DMS114 treated with DMSO at 0.1 percent for 48 hours (cell line): ENCODE data around the gene MCTP2.

Experiments used
- DNase-seq: peaks from one replicate; lab custom pipeline; 2025; ENCODE audit not compliant: unreplicated experiment; lab: John Stamatoyannopoulos, UW

Gene MCTP2

DNA sequence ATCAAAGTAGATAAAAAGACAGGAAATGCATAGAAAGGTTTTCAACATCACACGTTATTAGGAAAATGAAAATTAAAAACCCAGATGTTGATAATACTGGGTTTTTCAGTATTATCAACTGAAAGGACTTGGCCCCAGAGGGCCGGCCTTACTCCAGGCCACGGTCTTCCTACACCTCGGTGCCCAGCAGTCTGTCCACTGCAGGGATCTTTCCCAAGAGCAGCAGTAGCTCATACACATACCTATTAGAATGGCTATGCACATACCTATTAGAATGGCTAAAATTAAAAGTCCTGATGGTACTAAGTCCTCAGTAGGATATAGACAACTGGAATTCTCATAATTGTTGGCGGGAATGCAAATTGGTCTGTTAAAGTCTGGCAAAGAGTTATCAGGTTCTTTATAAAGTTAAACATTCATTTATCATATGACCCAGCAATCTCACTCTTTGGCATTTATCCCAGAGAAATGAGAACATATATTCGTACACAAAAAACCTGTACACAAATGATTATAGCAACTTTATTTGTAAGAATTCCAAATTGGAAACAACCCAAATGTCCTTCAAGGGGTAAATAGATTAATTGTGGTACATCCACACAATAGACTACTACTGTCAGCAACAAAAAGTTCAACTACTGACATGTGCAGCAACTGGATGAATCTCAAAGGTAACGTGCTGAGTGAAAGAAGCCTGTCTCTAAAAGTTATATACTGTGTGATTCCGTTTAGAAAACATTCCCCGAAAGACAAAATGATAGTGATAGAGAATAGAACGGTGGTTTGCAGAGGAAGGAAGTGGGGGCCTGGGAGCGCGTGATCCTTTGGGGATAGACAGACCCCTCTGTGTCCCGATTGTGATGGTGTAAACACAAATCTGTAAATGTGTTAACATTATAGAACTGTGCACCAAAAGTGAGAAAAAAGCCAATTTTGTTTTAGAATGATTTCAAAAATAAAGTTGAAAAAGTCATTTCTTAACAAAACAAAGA is 62.3 kb downstream of the MCTP2 start:
- DNase-seq: no peak

DNA sequence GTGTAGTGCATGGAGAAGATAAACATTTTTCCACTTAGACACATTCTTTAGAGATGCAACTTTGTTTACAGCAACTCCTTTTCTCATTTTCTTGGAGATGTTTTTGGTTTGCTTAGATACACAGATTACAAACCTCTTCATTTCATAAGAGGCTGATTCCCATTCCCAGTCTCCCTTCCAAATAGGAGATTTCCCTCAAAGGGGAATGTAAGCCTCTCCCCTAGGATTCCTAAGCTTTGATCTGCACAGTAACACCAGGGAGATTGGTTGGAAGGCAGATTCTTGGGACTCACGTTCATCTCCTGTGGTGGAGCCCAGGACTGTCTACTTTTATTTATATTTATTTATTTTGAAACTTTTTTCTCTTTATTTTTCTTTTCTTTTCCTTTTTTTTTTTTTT is 63.2 kb downstream of the MCTP2 start:
- no peak for DNase-seq

DNA sequence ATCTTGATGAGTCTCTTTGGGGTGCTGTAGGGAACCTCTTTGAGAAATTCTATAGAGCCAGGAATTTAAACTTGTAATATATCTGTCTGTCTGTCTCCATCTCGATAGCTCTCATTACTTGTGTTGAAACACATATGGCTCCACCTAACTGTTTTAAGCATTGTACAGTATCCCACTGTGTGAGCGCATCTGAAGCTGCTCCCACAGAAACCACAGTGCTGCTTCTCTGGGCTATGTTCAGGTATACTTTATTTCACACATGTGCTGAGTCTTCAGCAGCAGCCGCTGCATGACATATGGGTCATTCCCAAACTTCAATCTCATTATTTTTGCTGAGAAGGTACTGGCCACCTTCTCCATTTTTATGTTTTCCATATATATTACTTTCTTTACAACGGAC is 63.9 kb downstream of the MCTP2 start:
- no peak for DNase-seq

DNA sequence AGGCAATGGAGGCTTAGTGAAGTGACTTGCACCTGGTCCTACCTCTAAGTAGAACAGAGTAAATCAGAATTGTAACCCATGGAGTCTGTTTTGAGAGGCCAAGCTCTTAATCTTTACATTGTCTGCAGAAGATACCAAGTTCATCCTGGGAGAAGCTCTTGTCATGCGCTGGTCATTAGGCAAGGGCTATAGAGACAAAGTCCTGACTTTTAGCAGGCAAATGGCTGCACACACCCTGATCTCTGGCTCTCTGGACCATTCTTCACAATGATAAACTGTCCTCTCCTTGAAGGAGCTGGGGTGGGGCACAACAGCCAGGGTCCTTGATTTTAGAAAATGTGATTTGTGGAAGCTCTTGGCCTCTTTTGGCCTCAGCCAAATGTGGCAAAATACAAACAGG is 65.4 kb downstream of the MCTP2 start:
- no peak for DNase-seq

DNA sequence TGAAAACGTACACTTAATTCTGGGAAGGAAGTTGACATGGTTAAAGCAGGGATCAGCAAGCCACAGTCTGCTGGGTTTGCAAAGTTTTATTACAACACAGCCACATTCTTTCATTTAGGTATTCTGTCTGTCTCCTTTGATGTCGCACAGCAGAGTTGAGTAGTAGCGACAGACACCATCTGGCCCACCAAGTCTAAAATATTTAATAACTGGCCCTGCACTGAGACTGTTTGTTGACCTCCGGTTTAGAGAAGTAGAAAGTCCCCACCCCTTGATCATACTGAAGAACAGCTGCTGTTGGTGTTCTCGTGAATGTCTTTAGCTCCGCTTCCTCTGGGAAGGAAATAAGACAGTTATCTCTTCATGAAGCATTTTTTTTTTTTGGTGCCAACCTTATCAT is 66.2 kb downstream of the MCTP2 start:
- DNase-seq: no peak

DNA sequence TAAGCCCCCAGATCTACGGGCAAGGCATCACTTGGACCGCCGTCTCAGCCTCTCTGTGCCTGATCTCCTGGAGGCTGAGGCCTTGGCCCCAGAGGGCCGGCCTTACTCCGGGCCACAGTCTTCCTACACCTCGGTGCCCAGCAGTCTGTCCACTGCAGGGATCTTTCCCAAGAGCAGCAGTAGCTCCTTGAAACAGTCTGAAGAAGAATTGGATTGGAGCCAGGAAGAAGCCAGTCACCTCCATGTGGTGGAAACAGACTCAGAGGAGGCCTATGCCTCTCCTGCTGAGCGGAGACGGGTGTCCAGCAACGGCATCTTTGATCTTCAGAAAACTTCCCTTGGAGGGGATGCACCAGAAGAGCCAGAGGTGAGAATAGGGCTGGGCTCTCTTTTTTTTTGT is 67.0 kb downstream of the MCTP2 start:
- DNase-seq: no peak

DNA sequence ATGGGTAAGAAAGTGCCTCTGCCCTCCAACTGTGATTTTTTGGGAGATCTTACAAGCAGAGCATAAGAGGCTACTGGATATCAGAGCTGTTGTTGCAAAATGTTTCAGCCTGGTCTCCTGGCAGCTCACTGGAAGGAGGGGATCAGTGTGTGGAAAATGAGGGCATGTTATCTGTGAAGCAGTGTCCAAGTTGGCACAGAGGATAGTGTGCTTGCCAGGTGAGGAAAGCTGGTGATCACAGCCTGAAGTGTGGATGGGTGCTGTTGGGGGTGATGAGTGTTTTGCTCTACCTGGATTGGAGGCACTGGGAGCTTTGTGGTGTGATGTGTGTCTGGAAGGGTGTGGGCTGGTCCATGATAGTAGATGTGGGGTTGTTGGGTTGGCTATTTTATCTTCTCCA is 69.3 kb downstream of the MCTP2 start:
- DNase-seq: no peak

DNA sequence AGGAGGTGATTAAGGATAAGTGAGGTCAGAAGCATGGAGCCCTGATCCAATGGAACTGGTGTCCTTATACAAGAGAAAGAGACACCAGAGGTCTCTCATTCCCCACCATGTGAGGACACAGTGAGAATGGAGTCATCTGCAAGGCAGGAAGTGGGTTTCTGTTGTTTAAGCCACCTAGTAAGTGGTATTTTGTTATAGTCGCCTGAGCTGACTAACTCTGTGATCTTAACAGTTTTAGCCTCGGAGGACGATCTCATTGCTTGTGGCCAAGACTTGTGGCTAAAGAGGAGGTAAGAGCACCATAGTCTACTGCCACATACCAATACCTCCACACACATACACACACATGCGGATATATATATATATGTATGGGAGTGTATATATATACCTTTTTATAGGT is 73.8 kb downstream of the MCTP2 start:
- DNase-seq: no peak

DNA sequence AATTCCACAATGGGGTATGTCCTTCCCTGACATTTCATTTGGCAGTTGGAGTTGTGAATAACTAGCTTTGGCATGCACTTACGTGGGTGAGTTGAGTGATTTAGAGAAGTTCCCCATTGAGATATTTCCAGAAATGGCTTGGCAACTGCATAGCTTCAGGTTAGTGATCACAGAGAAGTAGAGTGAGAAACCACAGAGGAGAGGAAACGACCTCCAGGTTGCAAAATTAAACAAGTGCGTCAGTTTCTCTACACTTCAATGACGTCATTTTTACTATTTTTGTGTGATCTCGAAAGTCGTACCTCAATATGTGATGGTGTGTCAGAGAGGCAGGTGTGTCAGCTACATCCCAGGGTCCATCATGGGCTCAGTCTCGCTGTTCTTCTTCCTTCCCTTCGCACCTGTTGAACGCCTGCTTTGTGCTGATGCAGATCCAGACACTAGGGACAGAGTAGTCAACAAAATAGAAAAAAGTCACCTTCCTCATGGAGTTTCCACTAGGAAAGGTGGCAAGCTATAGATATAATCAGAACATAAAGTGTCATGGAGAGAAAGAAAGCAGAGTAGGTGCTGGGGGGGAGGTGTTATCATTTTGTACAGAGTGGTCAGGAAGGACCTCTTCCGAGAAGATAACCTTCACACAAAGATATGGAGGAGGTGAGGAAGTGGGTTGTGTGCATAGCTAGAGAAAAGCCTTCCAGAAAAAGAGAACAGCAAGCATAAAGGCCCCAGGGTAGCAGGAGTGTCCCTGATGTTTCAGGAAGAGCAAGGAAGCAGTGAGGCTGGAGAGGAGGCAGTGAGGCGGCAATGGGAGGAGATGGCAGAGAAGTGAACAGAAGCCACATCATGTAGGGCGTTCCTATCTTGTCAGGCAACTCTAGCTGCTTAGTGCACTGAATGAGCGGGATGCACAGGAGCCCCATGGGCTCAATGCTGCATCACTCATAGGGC is 75.6 kb downstream of the MCTP2 start:
- no peak for DNase-seq

DNA sequence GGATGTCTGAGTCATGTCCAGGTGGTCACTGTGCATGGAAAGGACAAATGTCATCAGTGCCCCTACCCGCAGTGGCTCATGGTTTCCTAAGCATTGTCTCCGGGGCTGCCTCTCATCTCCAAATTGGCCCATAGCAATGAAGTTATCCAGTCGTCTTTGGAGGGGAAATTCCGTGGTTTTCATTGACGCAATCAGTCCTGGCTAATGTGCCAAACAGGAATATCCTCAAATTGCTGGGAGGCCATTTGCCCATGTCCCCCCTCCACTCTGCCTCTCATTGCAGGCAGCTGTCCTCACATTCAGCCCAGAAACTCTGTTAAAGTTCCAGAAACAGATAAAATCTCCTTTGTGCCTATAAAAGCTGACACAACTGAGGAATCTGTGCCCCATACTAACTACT is 81.6 kb downstream of the MCTP2 start:
- DNase-seq: no peak

DNA sequence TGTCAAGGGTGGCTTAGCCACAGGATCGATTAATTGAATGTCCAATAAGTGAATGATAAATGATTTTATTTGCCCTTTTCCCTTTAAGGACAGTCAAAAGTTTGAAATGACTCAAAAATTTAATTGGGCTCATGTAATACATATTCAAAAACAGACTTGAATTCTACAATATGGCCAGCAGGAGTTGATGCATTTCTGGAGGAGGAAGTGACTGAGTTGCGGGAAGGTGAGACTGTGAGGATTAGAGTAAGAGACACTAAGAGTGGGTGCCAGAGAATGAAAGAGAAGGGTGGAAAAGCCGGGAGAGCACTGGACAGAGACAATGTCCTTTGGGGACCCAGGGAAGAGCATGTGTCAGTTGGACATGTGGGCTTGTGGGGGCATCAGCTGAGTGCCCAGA is 83.3 kb downstream of the MCTP2 start:
- DNase-seq: no peak

DNA sequence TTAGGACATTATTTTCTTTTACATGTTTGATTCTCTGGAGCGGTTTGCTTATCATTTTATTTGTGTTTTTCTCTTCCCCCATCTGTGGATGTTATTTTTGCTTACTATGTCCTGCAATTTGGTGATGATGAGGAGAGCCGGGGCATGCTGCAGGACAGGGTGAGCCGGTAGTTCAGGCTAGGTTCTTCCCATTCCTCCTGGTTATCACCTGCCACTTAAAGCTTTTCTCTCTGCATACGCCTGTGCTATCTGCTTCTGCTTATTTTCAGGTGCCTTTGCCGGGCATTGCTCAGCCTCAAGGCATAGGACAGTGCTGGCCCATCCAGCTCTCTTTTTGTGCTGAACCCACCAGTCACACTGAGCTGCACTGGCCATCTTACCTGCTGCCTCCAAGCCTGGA is 85.8 kb downstream of the MCTP2 start:
- no peak for DNase-seq

DNA sequence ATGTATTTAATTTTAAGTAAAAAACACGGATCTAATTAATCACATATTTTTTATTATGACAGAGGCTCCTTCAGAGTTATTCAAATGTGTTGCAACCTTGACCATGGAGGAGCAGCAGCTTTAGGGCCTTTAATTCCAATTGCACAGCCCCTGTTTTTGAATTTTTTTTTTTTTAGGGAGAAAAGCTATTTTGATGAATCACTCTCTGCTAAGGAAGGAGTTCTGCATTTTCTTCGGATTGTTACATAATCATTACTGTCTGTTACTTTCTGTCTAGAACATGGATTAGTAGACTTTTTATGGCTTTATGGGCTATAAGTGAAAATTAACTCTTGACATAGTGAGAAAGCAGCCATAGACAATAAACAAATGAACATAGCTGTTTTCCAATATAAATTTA is 90.8 kb downstream of the MCTP2 start:
- no peak for DNase-seq

DNA sequence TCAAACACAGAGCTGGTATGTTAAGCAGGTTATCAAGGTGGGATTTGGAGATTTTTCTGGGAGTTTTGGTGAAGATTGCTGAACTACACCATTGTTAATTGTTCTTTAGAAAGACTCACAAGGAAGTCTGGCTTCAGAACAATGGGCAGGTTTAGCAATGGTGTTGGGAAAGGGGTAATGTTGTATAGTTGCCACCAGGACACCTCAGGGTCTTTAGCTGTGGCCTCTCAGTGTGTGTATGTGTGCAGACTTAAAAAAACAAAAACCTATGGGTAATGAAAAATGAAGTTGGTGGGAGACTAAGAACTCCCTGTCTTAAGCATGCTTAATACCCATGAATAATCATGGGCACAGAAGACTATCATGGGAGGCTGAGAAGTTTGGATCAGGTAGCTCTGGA is 91.7 kb downstream of the MCTP2 start:
- DNase-seq: no peak

DNA sequence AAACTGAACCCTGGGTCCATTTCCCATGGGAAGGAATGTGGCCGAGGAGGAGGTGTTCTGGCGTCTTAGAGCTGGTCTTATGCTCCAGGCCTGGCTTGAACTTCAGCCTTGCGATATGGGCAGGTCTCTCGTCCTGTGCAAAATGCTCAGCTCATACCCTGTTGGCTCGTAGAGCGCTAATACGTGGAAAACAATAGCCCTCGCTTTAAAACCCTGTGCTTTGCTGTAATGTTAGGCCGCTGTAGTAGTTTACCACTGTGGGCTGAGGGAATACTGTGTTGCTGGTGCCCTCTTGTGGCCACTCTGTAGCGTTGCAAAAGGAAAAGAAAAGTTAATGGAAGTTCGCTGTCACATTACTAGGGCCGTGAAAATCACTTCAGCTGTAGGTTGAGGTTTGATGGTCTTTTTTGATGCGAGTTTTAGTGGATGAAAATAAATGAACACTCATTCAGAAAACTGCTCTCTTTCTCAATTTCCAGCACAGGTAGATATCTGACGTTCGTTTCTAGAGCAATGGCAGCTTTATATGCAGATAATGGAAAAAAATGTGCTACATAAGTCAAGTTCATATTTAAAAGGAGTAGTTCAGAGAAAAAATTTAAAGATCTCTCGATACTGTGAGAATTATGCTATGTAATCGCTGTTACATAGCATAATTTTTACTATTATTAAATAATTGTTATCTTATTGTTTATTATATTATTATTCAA is 92.9 kb downstream of the MCTP2 start:
- peak; percentile 87 for DNase-seq

DNA sequence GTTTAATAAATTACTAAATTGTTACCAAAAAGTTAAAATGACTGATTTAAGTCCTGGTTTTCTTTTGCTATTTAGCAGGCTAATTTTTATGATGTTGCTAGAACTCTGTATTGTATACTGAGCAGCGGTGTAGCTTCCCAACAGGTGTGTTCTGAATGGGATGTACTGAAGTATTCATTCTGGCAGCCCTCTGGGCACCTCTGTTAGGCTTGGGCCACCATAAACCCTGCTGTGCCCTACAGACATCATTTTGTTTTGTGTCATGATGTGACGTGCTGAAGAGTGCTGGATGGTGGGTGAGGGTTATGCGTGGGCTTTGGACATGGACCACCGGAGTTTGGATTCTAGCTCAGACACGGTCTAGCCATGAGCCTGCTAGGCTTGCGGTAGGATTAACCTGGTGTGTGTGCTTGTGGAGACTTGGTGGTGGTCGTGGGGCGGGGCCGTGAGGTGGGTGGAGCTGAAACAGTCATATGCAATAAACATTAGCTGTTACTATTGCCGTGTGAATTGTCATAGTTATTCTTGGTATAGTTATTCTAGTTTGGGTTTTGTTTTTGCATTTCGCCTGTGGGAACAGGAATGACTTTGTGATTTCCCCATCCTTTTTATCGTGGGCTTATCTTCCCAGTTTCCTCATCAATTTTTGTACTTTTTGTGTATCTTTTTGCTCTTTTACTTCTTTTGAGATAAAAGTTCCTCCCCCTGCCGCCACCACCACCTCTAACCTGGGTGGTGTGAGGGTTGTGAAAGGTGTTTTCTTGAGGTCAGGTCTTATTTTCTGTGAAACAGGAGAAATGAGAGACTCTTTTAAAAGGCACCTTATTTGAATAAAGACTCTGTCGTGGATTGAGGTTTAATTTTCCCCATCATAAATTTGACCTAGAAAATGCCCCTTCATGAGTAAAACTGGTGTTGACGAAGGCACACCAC is 93.7 kb downstream of the MCTP2 start:
- DNase-seq: no peak

DNA sequence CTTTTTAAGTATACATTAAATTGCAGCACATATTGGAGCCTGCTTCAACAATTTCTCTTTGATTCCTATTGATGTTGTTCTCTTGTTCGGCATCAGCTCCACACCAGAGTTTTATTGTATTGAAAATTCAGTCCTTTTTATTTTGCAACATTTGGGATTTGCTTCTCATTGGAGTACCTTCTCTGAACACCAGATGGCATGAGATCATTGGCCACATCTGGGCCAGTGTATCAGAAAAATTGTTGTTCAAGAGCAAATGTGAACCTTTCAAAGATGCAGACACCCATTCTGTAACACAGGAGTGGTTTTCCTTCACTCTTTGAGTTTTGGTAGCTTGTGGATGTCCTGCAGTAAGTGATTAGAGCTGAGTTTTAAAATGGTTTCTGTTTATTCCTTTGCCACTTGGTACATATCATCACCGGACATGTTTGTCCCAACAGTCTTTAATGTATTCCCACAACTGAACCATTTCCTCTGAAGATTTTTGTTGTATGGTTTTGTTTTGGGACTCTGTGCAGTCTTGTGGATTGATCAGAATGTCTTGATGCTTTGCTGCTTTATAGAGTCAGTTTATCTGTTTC is 96.1 kb downstream of the MCTP2 start:
- DNase-seq: peak; percentile 54

DNA sequence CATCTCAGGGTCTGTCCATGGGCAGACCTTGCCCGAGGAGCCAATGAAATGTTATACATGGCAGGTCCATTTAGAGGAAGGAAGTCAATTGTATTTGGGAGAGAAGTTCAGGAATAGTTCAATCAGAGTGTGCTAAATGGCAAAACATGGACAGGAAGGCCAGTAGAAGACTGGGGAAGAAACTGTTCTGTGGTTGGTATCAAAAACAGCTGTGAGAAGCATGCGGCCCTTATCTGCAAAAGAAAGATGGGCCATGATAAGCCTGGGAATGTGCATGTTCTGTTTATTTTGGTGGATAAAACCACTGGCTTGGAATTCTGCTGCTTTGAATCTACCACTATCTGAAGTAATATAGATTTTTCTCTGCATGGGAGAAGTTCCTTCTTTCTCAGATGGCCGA is 100.4 kb downstream of the MCTP2 start:
- no peak for DNase-seq

DNA sequence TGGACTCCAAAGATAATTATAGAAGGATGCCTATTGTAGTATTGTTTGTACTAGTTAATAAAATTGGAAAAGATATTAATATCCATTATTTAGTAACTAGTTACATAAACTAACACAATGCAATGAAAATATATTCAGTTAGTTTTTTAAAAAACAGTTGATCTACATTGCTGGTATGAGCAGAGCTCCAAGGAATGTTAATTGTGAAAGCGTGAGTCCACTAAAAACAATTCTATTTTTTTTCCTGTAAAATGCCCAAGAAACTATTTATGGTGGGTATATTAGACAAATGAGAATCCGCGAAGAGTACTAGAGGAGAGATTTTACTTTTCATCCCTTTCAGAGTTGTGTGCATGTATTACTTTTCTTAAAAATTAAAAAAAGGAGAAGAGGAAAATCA is 104.3 kb downstream of the MCTP2 start:
- DNase-seq: no peak
